Kidney (tissue), 14 donors: ENCODE results near the gene NAP1L4. TPM values are rescaled to one million over a fixed set of nuclear protein-coding genes. Genes with fewer than 3 reads are reported as not detected.
"Not testable (repeated sequence)": the region's sequence is repeated elsewhere in the genome, so short reads cannot be mapped to it uniquely, and the experiment has no call there.

Source experiments
- DNase-seq, 5 donors: peaks; one replicate each; pipeline ENCODE4 v3.0.0-alpha.2; 2013 to 2020
- FAIRE-seq: peaks from 2 replicates; lab custom pipeline; 2012; peaks lifted over from hg19 to GRCh38; lab: Jason Lieb, UNC
- H3K27ac ChIP-seq, 2 donors: one replicate each; pipeline ENCODE4 v1.7.0; 2013; ENCODE audit warnings: low read depth in 2 of 2, low read length in 2 of 2, inconsistent platforms in 1 of 2
- H3K27me3 ChIP-seq: one replicate; pipeline ENCODE4 v1.7.1; 2013; ENCODE audit warnings: low read length, inconsistent platforms; ENCODE audit not compliant: control insufficient read depth, insufficient read depth
- H3K36me3 ChIP-seq, 3 donors: one replicate each; pipeline versions ENCODE4 v1.7.0 to v1.7.1; 2013; ENCODE audit warnings: low read length in 3 of 3, control low read depth in 1 of 3, inconsistent platforms in 1 of 3; ENCODE audit not compliant: insufficient read depth in 3 of 3, control insufficient read depth in 2 of 3
- H3K4me1 ChIP-seq, 3 donors: one replicate each; pipeline versions ENCODE4 v1.7.0 to v1.7.1; 2013; ENCODE audit warnings: low read length in 3 of 3, inconsistent platforms in 1 of 3, low read depth in 1 of 3; ENCODE audit not compliant: control insufficient read depth in 2 of 3, insufficient read depth in 2 of 3
- H3K4me3 ChIP-seq, 3 donors: one replicate each; pipeline versions ENCODE4 v1.7.0 to v1.8.1; 2013; ENCODE audit warnings: low read length in 3 of 3, control low read depth in 1 of 3, inconsistent platforms in 1 of 3
- H3K9ac ChIP-seq, 3 donors: one replicate each; pipeline versions ENCODE4 v1.7.0 to v1.7.1; 2013; ENCODE audit warnings: low read length in 3 of 3, control low read depth in 1 of 3, inconsistent platforms in 1 of 3
- H3K9me3 ChIP-seq, 3 donors: one replicate each; pipeline versions ENCODE4 v1.7.0 to v1.7.1; 2013; ENCODE audit warnings: low read length in 3 of 3, control low read depth in 1 of 3, inconsistent platforms in 1 of 3; ENCODE audit not compliant: control insufficient read depth in 2 of 3, insufficient read depth in 1 of 3
- CTCF ChIP-seq: IDR thresholded peaks from 3 replicates; pipeline ENCODE4 v1.5.1; 2012; ENCODE audit warnings: mild to moderate bottlenecking, moderate library complexity, borderline replicate concordance; ENCODE audit not compliant: insufficient read depth; ENCODE audit errors: extremely low read depth
- intact Hi-C: fragments of 100-400 bp; cut with DNase I; formaldehyde crosslinking; loops from one replicate; pipeline ENCODE4 v1.11.1; 2022
- polyA plus RNA-seq: library from polyadenylated mRNA; stranded (reverse); fragments of 350-450 nt; fragmentation: Illumina TruSeq; extraction: RNeasy Lipid Tissue Mini Kit (QIAGEN cat#74804); gene quantifications from one replicate; pipeline ENCODE4 v1.2.3, GENCODE V29; 2014; ENCODE audit warnings: low read depth, low replicate concordance; ENCODE audit not compliant: insufficient read depth
- total RNA-seq: library from RNA; stranded (reverse); fragmentation: NEBNext Ultra II Directional; extraction: Animal tissue kit (Norgen Biotek cat#: 25700); gene quantifications from one replicate; pipeline ENCODE4 v1.2.1, GENCODE V29; 2021
- donor health status: control.
- donor health status: control.
- donor health status: control.
- donor health status: control.
- donor health status: control.
- donor health status: DM: yes; HTN: yes; CAD: no.
- donor health status: Normal renal cell carcinoma (clear cell type).

Gene NAP1L4
- total and polyA plus RNA-seq, 2 donors from 2014 or later: 120 to 133 TPM

- peaks cover 0 to 12% (median 11%) of the 10 kb centered on the region in 3 donors for H3K4me1 ChIP-seq
- intact Hi-C loops, FAIRE-seq, H3K27me3 ChIP-seq, H3K9me3 ChIP-seq, DNase-seq, H3K4me3 ChIP-seq, H3K27ac ChIP-seq, H3K9ac ChIP-seq, H3K36me3 ChIP-seq: not testable (repeated sequence)
Measured at GRCh38 chr11:2937641-2938457, 54.3 kb downstream of the NAP1L4 start.

GRCh38 chr11:2934611-2935239, 57.4 kb downstream of the NAP1L4 start:
- TF ChIP-seq CTCF: no peak
- H3K4me1 ChIP-seq: peaks cover 0 to 5% (median under 1%) of the 10 kb centered on the region in 3 donors
- DNase-seq (peak in 1 of 5 donors; percentile 30), FAIRE-seq (no peak)
- no peak overlapping the region for H3K27ac ChIP-seq
- H3K36me3 ChIP-seq: no peaks in the 10 kb centered on the region
- H3K9ac ChIP-seq: no peak overlapping the region
- peaks cover 3 to 7% (median 7%) of the 10 kb centered on the region in 3 donors for H3K9me3 ChIP-seq
- H3K27me3 ChIP-seq: peaks cover 2% of the 10 kb centered on the region
- H3K4me3 ChIP-seq: no peak overlapping the region
- intact Hi-C loops: no loop called here

GRCh38 chr11:2934021-2934550, 58.0 kb downstream of the NAP1L4 start:
- intact Hi-C loops: no loop called here
- H3K9me3 ChIP-seq: peaks cover 3 to 7% (median 7%) of the 10 kb centered on the region in 3 donors
- DNase-seq (no peak), FAIRE-seq (no peak)
- no peak overlapping the region for H3K9ac ChIP-seq
- H3K27me3 ChIP-seq: peaks cover 2% of the 10 kb centered on the region
- no peak overlapping the region for H3K4me3 ChIP-seq
- H3K4me1 ChIP-seq: peaks cover 0 to 6% (median 0%) of the 10 kb centered on the region in 3 donors
- no peak for TF ChIP-seq CTCF
- no peak overlapping the region for H3K27ac ChIP-seq
- H3K36me3 ChIP-seq: no peaks in the 10 kb centered on the region

GRCh38 chr11:2933375-2934020, 58.6 kb downstream of the NAP1L4 start:
- Histone ChIP-seq H3K4me3 (no peak overlapping the region), H3K9ac (no peak overlapping the region), H3K4me1 (peaks cover 0 to 8% (median 0%) of the 10 kb centered on the region in 3 donors), H3K36me3 (no peaks in the 10 kb centered on the region), H3K27ac (no peak overlapping the region), H3K9me3 (peaks cover 3 to 7% (median 6%) of the 10 kb centered on the region in 3 donors), H3K27me3 (peaks cover 2% of the 10 kb centered on the region)
- intact Hi-C loops: no loop called here
- TF ChIP-seq CTCF: no peak
- FAIRE-seq (no peak), DNase-seq (peak in 2 of 5 donors; percentile 53 to 93)
